GM06990 (cell line): ENCODE measurements around the gene HLA-DMA.

Experiments
- DNase-seq: peaks from one replicate; pipeline ENCODE4 v3.0.0-alpha.2; 2011; ENCODE audit not compliant: insufficient read length; ENCODE audit errors: extremely low read depth
- H3K27me3 ChIP-seq: replicated peaks from 2 replicates; pipeline ENCODE4 v1.6.0; 2011; ENCODE audit warnings: low read length; ENCODE audit not compliant: control insufficient read depth, insufficient read depth
- H3K36me3 ChIP-seq: 2 replicates; pipeline ENCODE4 v1.5.1; 2011; ENCODE audit warnings: low read length; ENCODE audit not compliant: control insufficient read depth, insufficient read depth
- H3K4me3 ChIP-seq: replicated peaks from 2 replicates; pipeline ENCODE4 v1.5.1; 2011; ENCODE audit warnings: low read depth, mild to moderate bottlenecking, control low read depth, low read length
- CTCF ChIP-seq: IDR thresholded peaks from 2 replicates; pipeline ENCODE4 v1.5.1; 2011; ENCODE audit warnings: low read length, control low read depth, mild to moderate bottlenecking, inconsistent platforms; ENCODE audit not compliant: insufficient read depth, poor library complexity, severe bottlenecking

Gene HLA-DMA

GRCh38 chr6:32963866-32964265 lies 11.0 kb upstream of the HLA-DMA start:
- TF ChIP-seq CTCF = no peak
- no peaks in the 10 kb centered on the region for H3K36me3 ChIP-seq
- H3K27me3 ChIP-seq = no peaks in the 10 kb centered on the region
- H3K4me3 ChIP-seq = no peak overlapping the region
- no peak for DNase-seq

- DNase-seq = no peak
- H3K27me3 ChIP-seq = no peaks in the 10 kb centered on the region
- H3K36me3 ChIP-seq = no peaks in the 10 kb centered on the region
- H3K4me3 ChIP-seq = no peak overlapping the region
- no peak for TF ChIP-seq CTCF
Measured at GRCh38 chr6:32962213-32962826, 9.4 kb upstream of the HLA-DMA start.

DNA sequence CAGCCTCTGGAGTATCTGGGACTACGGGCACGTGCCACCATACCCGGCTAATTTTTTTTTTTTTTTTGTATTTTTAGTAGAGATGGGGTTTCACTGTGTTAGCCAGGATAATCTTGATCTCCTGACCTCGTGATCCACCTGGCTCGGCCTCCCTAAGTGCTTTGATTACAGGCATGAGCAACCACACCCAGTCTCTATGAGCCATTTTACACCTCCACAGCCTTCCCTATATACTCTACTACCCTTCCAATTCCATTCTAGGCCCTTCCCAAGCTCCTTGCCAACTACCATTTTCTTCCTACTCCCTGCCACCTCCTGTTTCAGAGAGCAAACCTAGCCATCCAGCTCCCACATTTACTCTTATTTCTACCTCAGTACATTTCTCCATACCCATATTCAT lies 7.7 kb upstream of the HLA-DMA start:
- Histone ChIP-seq H3K36me3 (no peaks in the 10 kb centered on the region), H3K4me3 (no peak overlapping the region), H3K27me3 (no peaks in the 10 kb centered on the region)
- no peak for TF ChIP-seq CTCF
- no peak for DNase-seq

DNA sequence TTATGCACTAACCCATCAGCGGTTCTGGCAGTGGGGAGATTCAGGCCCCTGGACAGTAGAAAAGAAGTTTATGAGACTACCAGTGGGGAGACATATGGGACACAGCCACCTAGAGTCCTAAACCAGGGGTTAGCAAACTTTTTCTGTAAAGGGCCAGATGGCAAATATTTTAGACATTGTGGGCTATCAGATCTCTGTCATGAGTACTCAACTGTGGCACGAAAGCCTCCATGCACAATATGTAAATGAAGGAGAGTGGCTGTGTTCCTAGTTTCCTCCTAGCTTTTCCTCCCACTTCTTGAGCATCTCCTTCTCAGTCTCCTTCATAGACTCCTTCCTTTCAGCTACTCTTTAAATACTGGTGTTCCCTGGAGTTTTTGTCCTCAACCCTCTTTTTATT lies 3.3 kb upstream of the HLA-DMA start:
- DNase-seq = no peak
- no peaks in the 10 kb centered on the region; the same call in 1 of the 2 replicates for H3K36me3 ChIP-seq
- H3K27me3 ChIP-seq = no peaks in the 10 kb centered on the region
- no peak overlapping the region for H3K4me3 ChIP-seq
- no peak for TF ChIP-seq CTCF

GRCh38 chr6:32954986-32955802 lies 2.3 kb upstream of the HLA-DMA start:
- no peaks in the 10 kb centered on the region for H3K27me3 ChIP-seq
- H3K4me3 ChIP-seq = no peak overlapping the region
- DNase-seq = no peak
- peaks cover 3% of the 10 kb centered on the region for H3K36me3 ChIP-seq
- peak; percentile 70 for TF ChIP-seq CTCF
